ENCODE data around the gene EXD3. TPM values are rescaled to one million over a fixed set of nuclear protein-coding genes. Genes with fewer than 3 reads are reported as not detected.
"Not testable (repeated sequence)": the region's sequence is repeated elsewhere in the genome, so short reads cannot be mapped to it uniquely, and the experiment has no call there.

The EXD3 gene
- total and polyA plus RNA-seq, 8 donors: 12.9 to 105 (median 24.0) TPM

DNA sequence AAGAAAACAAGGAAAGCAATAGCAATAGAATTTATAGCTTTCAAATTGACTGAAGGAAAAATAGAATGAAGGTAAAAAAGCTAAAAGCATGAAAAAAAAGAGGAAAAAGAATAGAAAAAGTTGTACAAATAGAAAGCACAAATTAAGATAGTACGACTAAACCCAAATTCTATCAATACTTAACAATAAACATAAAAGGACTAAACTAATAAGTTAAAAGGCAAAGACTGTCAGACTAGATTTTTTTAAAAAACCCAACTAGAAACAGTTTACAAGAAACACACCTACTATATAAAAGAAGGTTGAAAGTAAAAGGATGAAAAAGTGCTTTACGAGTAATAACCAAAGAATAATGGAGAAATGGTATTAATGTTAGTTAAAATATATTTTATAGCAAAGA, 86.2 kb downstream of the EXD3 start:
- intact Hi-C loops (cut with DNase I; ENCODE audit: low total_unique reads): no loop called here
- WGBS, 5 donors: 88 to 98% (median 93%) methylated on average over 2 of the region's 2 CpGs
- DNase-seq: no peak
- no peaks in the 10 kb centered on the region for H3K27me3 ChIP-seq
- peaks cover 0 to 12% (median 2%) of the 10 kb centered on the region in 4 donors for H3K36me3 ChIP-seq
- H3K9me3 ChIP-seq: peaks cover 0 to 18% (median 8%) of the 10 kb centered on the region in 4 donors
- TF ChIP-seq POLR2AphosphoS5 (IDR thresholded peaks at IDR 0.05) (no peak), POLR2A (IDR thresholded peaks at IDR 0.05) (no peak), EP300 (IDR thresholded peaks at IDR 0.05) (no peak)
- TF ChIP-seq, protein P1, sequence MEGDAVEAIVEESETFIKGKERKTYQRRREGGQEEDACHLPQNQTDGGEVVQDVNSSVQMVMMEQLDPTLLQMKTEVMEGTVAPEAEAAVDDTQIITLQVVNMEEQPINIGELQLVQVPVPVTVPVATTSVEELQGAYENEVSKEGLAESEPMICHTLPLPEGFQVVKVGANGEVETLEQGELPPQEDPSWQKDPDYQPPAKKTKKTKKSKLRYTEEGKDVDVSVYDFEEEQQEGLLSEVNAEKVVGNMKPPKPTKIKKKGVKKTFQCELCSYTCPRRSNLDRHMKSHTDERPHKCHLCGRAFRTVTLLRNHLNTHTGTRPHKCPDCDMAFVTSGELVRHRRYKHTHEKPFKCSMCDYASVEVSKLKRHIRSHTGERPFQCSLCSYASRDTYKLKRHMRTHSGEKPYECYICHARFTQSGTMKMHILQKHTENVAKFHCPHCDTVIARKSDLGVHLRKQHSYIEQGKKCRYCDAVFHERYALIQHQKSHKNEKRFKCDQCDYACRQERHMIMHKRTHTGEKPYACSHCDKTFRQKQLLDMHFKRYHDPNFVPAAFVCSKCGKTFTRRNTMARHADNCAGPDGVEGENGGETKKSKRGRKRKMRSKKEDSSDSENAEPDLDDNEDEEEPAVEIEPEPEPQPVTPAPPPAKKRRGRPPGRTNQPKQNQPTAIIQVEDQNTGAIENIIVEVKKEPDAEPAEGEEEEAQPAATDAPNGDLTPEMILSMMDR (IDR thresholded peaks at IDR 0.05): no peak
- H3K4me1 ChIP-seq: no peaks in the 10 kb centered on the region
- no peak overlapping the region for H3K27ac ChIP-seq
- H3K4me3 ChIP-seq: no peak overlapping the region

DNA sequence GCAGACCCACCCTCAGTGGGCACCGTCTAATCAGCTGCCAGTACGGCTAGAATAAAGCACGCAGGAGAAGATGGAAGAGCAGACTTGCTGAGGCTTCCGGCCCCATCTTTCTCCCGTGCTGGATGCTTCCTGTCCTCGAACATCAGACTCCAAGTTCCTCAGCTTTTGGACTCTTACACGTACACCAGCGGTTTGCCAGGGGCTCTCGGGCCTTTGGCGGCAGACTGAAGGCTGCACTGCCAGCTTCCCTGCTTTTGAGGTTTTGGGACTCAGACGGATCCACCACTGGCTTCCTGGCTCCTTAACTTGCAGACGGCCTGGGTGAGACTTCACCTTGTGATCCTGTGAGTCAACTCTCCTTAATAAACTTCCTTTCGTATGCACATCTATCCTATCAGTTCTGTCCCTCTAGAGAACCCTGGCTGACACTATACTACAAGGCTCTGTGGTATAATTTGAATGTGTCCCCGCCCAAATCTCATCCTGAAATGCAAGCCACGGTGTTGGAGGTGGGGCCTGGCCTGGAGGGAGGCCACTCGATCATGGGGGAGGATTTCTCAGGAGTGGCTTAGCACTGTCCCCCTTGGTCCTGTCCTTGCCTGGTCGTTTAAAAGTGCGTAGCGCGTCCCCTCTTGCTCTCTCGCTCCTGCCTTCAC, 89.8 kb downstream of the EXD3 start:
- DNase-seq: no peak
- H3K9me3 ChIP-seq: peaks cover 0 to 18% (median 8%) of the 10 kb centered on the region in 4 donors
- no peaks in the 10 kb centered on the region for H3K4me1 ChIP-seq
- no peaks in the 10 kb centered on the region for H3K27me3 ChIP-seq
- intact Hi-C loops (cut with DNase I; ENCODE audit: low total_unique reads): no loop called here
- TF ChIP-seq EP300 (IDR thresholded peaks at IDR 0.05): no peak
- TF ChIP-seq, protein P1 (IDR thresholded peaks at IDR 0.05): no peak
- no peak for TF ChIP-seq POLR2AphosphoS5 (IDR thresholded peaks at IDR 0.05)
- TF ChIP-seq POLR2A (IDR thresholded peaks at IDR 0.05): no peak
- peaks cover 0 to 12% (median 2%) of the 10 kb centered on the region in 4 donors for H3K36me3 ChIP-seq
- no peak overlapping the region for H3K27ac ChIP-seq
- H3K4me3 ChIP-seq: no peak overlapping the region
- WGBS, 5 donors: 77 to 83% (median 80%) methylated on average over 21 of the region's 21 CpGs

DNA sequence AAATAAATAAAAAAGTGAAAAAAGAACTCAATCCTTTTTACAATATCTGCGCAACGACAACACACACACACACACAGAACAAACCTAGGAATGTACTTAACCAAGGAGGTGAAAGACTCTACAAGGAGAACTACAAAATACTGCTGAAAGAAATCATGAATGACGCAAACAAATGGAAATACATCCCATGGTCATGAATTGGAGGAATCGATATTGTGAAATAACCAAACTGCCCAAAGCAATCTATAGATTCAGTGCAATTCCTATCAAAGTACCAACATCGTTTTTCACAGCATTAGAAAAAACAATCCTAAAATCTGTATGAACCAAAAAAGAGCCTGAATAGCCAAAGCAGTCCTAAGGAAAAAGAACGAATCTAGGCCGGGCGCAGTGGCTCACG, 91.0 kb downstream of the EXD3 start:
- Histone ChIP-seq H3K4me3 (no peak overlapping the region), H3K36me3 (peaks cover 0 to 12% (median 2%) of the 10 kb centered on the region in 4 donors), H3K4me1 (no peaks in the 10 kb centered on the region), H3K27me3 (no peaks in the 10 kb centered on the region), H3K9me3 (peaks cover 0 to 10% (median 4%) of the 10 kb centered on the region in 4 donors), H3K27ac (no peak overlapping the region)
- TF ChIP-seq, protein P1 (IDR thresholded peaks at IDR 0.05): no peak
- no peak for TF ChIP-seq EP300 (IDR thresholded peaks at IDR 0.05)
- no peak for TF ChIP-seq POLR2A (IDR thresholded peaks at IDR 0.05)
- no peak for TF ChIP-seq POLR2AphosphoS5 (IDR thresholded peaks at IDR 0.05)
- 94 to 97% (median 96%) methylated on average over 9 of the region's 9 CpGs for WGBS, 5 donors
- no peak for DNase-seq
- intact Hi-C loops (cut with DNase I; ENCODE audit: low total_unique reads): no loop called here

DNA sequence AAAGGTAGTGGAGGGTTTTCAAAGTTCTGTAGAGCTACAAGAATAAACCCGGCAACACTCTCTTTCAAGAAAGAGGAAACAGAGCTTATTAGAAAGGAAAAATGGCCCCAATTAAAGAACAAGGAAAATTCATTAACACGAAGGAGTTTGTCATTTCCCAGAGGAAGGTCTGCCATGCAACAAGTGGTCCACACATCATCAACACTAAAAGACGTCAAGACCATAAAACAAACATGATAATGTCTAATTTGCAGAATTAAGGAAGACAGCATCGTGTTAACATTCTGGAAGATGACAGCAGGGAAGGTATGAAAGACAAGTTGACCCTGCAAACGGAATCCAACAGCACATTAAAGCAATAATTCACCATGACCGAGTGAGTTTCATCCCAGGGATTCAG, 92.3 kb downstream of the EXD3 start:
- H3K9me3 ChIP-seq: no peaks in the 10 kb centered on the region
- no peak for DNase-seq
- intact Hi-C loops (cut with DNase I; ENCODE audit: low total_unique reads): no loop called here
- TF ChIP-seq POLR2AphosphoS5 (IDR thresholded peaks at IDR 0.05) (no peak), EP300 (IDR thresholded peaks at IDR 0.05) (no peak), POLR2A (IDR thresholded peaks at IDR 0.05) (no peak)
- TF ChIP-seq, protein P1 (IDR thresholded peaks at IDR 0.05): no peak
- WGBS, 5 donors: 81 to 88% (median 86%) methylated on average over 6 of the region's 6 CpGs
- H3K27ac ChIP-seq: no peak overlapping the region
- peaks cover 0 to 5% (median 2%) of the 10 kb centered on the region in 4 donors for H3K36me3 ChIP-seq
- H3K27me3 ChIP-seq: no peaks in the 10 kb centered on the region
- H3K4me1 ChIP-seq: no peaks in the 10 kb centered on the region
- no peak overlapping the region for H3K4me3 ChIP-seq

DNA sequence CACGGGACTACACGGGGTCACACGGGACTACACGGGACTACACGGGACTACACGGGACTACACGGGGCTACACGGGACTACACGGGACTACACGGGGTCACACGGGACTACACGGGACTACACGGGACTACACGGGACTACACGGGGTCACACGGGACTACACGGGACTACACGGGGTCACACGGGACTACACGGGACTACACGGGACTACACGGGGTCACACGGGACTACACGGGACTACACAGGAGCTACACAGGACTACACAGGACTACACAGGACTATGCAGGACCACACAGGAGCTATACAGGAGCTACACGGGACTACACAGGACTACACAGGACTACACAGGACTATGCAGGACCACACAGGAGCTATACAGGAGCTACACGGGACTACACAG, 93.4 kb downstream of the EXD3 start:
- DNase-seq; H3K9me3 ChIP-seq; H3K27ac ChIP-seq; H3K4me3 ChIP-seq; H3K36me3 ChIP-seq; H3K27me3 ChIP-seq; intact Hi-C loops (cut with DNase I; ENCODE audit: low total_unique reads); H3K4me1 ChIP-seq: not testable (repeated sequence)
- WGBS, 5 donors: 26 to 74% (median 54%) methylated on average over 8 to 24 of the region's 26 CpGs

DNA sequence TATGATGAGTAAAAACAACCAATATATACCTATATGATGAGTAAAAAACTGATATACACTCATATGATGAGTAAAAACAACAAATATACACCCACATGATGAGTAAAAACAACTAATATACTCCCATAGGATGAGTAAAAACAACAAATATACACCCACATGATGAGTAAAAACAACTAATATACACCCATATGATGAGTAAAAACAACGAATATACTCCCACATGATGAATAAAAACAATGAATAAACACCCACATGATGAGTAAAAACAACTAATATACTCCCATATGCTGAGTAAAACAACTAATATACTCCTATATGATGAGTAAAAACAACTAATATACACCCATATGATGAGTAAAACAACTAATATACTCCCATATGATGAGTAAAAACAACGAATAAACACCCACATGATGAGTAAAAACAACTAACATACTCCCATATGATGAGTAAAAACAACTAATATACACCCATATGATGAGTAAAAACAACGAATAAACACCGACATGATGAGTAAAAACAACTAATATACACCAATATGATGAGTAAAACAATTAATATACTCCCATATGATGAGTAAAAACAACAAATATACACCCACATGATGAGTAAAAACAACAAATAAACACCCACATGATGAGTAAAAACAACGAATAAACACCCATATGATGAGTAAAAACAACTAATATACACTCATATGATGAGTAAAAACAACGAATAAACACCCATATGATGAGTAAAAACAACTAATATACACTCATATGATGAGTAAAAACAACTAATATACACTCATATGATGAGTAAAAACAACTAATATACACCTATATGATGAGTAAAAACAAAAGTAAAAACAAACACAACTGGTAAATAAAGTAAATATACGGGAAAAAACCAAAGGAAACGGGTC, 95.1 kb downstream of the EXD3 start:
- H3K4me3 ChIP-seq; H3K27me3 ChIP-seq; intact Hi-C loops (cut with DNase I; ENCODE audit: low total_unique reads); DNase-seq; H3K36me3 ChIP-seq; H3K4me1 ChIP-seq; H3K27ac ChIP-seq; H3K9me3 ChIP-seq: not testable (repeated sequence)
- WGBS, 5 donors: 68 to 81% (median 79%) methylated on average over 8 of the region's 8 CpGs

Measured in stomach (tissue), 9 donors.